DND-41 (cell line): ENCODE data around the gene GCHFR.

Experiments used
- ATAC-seq: fragments of 200-7000 bp; cut with Tn5 transposase; 3 replicates; pipeline ENCODE4 v1.9.1; 2021; ENCODE audit warnings: low read depth; ENCODE audit not compliant: insufficient read depth
- DNase-seq: peaks from one replicate; pipeline ENCODE4 v3.0.0-alpha.2; 2020
- H2AFZ ChIP-seq: 2 replicates; pipeline ENCODE4 v1.6.0; 2012; ENCODE audit warnings: low read depth, low read length
- H3K27ac ChIP-seq: 2 replicates; pipeline ENCODE4 v1.5.1; 2012; ENCODE audit warnings: low read length, inconsistent platforms
- H3K27me3 ChIP-seq: fragments of 200-600 bp; sonication (generic); 2 replicates; pipeline ENCODE4 v1.6.0; 2012; ENCODE audit warnings: low read length, mild to moderate bottlenecking, inconsistent platforms; ENCODE audit not compliant: insufficient read depth, poor library complexity
- H3K36me3 ChIP-seq: 2 replicates; pipeline ENCODE4 v1.5.1; 2012; ENCODE audit warnings: low read length, inconsistent platforms; ENCODE audit not compliant: insufficient read depth
- H3K4me1 ChIP-seq: 2 replicates; pipeline ENCODE4 v1.5.1; 2012; ENCODE audit warnings: mild to moderate bottlenecking, low read length; ENCODE audit not compliant: insufficient read depth
- H3K4me2 ChIP-seq: 2 replicates; pipeline ENCODE4 v1.6.0; 2012; ENCODE audit warnings: mild to moderate bottlenecking, moderate library complexity, low read length, inconsistent platforms; ENCODE audit not compliant: insufficient read depth
- H3K4me3 ChIP-seq, 2 experiments: fragments of 200-600 bp in 1 of 2; shearing (Covaris generic) in 1 of 2; 2 replicates each; pipeline ENCODE4 v1.5.1; 2012 to 2016; ENCODE audit warnings: inconsistent platforms in 2 of 2, low read length in 2 of 2, mild to moderate bottlenecking in 2 of 2, low read depth in 1 of 2, moderate library complexity in 1 of 2
- H3K79me2 ChIP-seq: 2 replicates; pipeline ENCODE4 v1.6.0; 2012; ENCODE audit warnings: low read length, inconsistent platforms; ENCODE audit not compliant: insufficient read depth
- H3K9ac ChIP-seq: 2 replicates; pipeline ENCODE4 v1.6.0; 2012; ENCODE audit warnings: low read depth, mild to moderate bottlenecking, inconsistent platforms, low read length, moderate library complexity
- H3K9me3 ChIP-seq: 2 replicates; pipeline ENCODE4 v1.5.1; 2012; ENCODE audit warnings: low read length, moderate library complexity, mild to moderate bottlenecking, inconsistent platforms; ENCODE audit not compliant: insufficient read depth, severe bottlenecking
- H4K20me1 ChIP-seq: 2 replicates; pipeline ENCODE4 v1.6.0; 2012; ENCODE audit warnings: low read length; ENCODE audit not compliant: insufficient read depth
- EZH2 ChIP-seq: IDR thresholded peaks from 3 replicates; pipeline ENCODE4 v1.6.1; 2012; ENCODE audit warnings: borderline replicate concordance, low read depth, mild to moderate bottlenecking, moderate library complexity, low read length, inconsistent platforms; ENCODE audit not compliant: severe bottlenecking
- TF ChIP-seq, protein P1 (sequence below): IDR thresholded peaks from 2 replicates; pipeline ENCODE4 v1.5.1; 2012; ENCODE audit warnings: borderline replicate concordance, low read length, moderate library complexity, mild to moderate bottlenecking; ENCODE audit not compliant: poor library complexity, severe bottlenecking; ENCODE audit errors: extremely low read depth

The GCHFR gene

DNA sequence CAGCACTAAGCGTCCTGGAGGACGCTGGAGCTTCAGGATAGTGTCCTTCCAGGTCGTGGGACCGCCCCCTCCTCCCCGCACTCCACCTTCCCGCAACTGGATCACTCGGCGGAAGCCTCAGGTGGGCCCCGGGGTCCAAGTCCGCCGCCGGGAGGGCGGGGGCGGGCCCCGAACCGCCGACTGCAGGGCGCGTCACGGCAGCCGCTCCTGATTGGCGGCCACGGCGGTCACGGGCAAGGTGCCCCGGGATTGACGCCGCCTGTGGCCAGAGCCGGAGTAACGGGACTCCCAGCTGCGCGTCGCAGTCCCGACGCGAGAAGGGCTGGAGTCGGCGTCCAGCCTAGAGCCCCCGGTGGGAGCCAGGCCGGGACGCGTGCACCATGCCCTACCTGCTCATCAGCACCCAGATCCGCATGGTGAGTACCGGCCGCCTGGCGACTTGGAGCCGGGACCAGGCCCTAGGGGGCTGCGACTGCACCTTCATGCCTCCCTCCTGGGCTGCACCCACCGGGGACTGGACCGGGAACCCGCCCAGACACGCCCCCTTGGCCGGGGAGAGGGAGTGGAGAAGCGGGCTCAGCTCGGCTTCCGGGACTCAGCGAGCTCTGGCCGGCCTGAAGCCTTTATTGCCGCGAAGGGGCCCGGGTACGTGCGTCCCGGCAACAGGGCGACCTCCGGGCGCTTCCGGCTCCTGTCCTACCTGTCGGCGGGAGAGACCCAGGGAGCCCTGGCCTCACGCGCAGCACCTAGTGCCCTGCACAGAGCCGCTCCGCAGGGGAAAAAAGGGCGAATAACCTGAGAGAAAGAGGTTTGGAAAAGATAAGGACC, at the start of gene GCHFR:
Gene GCHFR, plus strand, starts transcription at position 268 of the 828 bp plus-strand sequence. Its CDS starts 113 bp downstream, at position 381.
- H3K79me2 ChIP-seq, result no peaks in the 10 kb centered on the region
- H2AFZ ChIP-seq, result no peak within 1 kb of the TSS
- H4K20me1 ChIP-seq, result no peaks in the 10 kb centered on the region
- no peak within 1 kb of the TSS; the same call in 1 of the 2 replicates for H3K9ac ChIP-seq
- H3K4me1 ChIP-seq, result peaks cover 13% of the 10 kb centered on the region
- H3K4me2 ChIP-seq, result no peak within 1 kb of the TSS
- no peak for ATAC-seq
- H3K9me3 ChIP-seq, result no peaks in the 10 kb centered on the region
- peaks cover 19% of the 10 kb centered on the region for H3K36me3 ChIP-seq
- DNase-seq, result no peak
- no peak within 1 kb of the TSS for H3K4me3 ChIP-seq
- no peaks in the 10 kb centered on the region for H3K27me3 ChIP-seq
- TF ChIP-seq, protein P1, sequence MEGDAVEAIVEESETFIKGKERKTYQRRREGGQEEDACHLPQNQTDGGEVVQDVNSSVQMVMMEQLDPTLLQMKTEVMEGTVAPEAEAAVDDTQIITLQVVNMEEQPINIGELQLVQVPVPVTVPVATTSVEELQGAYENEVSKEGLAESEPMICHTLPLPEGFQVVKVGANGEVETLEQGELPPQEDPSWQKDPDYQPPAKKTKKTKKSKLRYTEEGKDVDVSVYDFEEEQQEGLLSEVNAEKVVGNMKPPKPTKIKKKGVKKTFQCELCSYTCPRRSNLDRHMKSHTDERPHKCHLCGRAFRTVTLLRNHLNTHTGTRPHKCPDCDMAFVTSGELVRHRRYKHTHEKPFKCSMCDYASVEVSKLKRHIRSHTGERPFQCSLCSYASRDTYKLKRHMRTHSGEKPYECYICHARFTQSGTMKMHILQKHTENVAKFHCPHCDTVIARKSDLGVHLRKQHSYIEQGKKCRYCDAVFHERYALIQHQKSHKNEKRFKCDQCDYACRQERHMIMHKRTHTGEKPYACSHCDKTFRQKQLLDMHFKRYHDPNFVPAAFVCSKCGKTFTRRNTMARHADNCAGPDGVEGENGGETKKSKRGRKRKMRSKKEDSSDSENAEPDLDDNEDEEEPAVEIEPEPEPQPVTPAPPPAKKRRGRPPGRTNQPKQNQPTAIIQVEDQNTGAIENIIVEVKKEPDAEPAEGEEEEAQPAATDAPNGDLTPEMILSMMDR, result no peak
- no peak for TF ChIP-seq EZH2
- H3K27ac ChIP-seq, result no peak within 1 kb of the TSS

DNA sequence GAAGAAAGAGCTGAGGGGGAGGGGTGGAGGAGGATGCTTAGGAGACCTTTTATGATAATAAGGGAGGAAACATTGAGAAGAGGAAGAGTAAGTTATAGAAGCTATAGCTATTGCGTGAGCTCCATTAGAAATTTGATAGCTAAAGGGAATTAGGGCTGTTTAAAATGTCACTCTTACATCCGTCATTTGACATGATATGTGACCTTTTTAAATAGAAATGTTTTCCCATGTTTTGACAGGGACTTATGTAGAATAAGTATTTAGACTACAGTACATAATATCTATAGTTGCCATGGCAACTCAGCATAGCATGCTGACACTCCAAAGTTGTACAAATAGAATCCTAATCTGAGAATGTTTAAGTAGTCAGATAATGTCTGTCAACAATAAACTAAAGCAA, 49.7 kb upstream of the GCHFR start:
- H3K4me3 ChIP-seq, result no peak overlapping the region

DNA sequence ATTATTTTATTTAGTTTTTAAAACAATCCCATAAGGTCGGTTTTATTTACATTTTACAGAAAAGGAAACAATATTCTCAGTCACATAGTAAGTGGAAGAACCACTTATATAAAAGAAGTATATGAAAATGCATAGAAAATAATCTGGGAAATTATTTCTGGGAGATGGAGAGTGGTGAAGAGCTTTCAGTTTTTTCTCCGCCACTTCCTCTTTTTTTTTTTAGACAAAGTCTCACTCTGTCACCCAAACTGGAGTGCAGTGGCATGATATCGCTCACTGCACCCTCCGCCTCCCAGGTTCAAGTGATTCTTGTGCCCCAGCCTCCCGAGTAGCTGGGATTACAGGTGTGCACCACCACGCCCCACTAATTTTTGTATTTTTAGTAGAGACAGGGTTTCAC, 47.7 kb upstream of the GCHFR start:
- Histone ChIP-seq H3K9me3 (no peaks in the 10 kb centered on the region), H3K4me1 (no peaks in the 10 kb centered on the region), H3K9ac (no peak overlapping the region), H3K27ac (no peak overlapping the region), H3K79me2 (peaks cover 21% of the 10 kb centered on the region), H3K4me3 (no peak overlapping the region), H3K27me3 (no peaks in the 10 kb centered on the region), H4K20me1 (peaks cover 5% of the 10 kb centered on the region; the same call in 1 of the 2 replicates), H3K36me3 (peaks cover 78% of the 10 kb centered on the region), H3K4me2 (no peak overlapping the region), H2AFZ (no peak overlapping the region)
- ATAC-seq (no peak), DNase-seq (no peak)
- TF ChIP-seq, protein P1, result no peak
- no peak for TF ChIP-seq EZH2

More for the DNA sequence above, 49.7 kb upstream of the GCHFR start:
- peaks cover 75% of the 10 kb centered on the region for H3K36me3 ChIP-seq
- H3K27ac ChIP-seq, result no peak overlapping the region
- TF ChIP-seq, protein P1, result no peak
- no peak for TF ChIP-seq EZH2
- no peak for DNase-seq
- H3K4me2 ChIP-seq, result no peak overlapping the region
- H3K27me3 ChIP-seq, result no peaks in the 10 kb centered on the region
- H3K79me2 ChIP-seq, result peaks cover 21% of the 10 kb centered on the region
- H3K4me1 ChIP-seq, result no peaks in the 10 kb centered on the region
- H3K9ac ChIP-seq, result no peak overlapping the region
- H4K20me1 ChIP-seq, result peaks cover 5% of the 10 kb centered on the region; the same call in 1 of the 2 replicates
- no peak for ATAC-seq
- no peak overlapping the region for H2AFZ ChIP-seq
- no peaks in the 10 kb centered on the region for H3K9me3 ChIP-seq

DNA sequence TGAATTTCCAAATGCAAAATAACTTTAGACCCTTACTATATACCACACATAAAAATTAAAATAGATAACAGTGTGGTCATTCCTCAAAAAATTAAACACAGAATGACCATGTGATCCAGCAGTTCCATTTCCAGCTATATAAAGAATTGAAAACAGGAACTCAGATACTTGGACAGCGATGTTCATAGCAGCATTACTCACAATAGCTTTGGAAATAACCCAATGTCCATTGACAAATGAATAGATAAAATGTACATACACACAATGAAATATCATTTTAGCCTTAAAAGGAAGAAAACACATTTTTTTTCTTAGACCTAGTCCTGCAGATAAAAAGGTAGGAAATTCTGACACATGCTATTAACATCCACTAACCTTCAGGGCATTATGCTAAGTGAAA, 42.2 kb upstream of the GCHFR start:
- no peak overlapping the region for H3K4me3 ChIP-seq
- H3K36me3 ChIP-seq, result peaks cover 74% of the 10 kb centered on the region
- H2AFZ ChIP-seq, result no peak overlapping the region
- H3K9ac ChIP-seq, result no peak overlapping the region
- no peak overlapping the region for H3K27ac ChIP-seq
- no peak for DNase-seq
- no peaks in the 10 kb centered on the region for H4K20me1 ChIP-seq
- no peak overlapping the region for H3K4me2 ChIP-seq
- 0 out of 2 replicates have a peak, but pooled peaks cover 12% of the 10 kb centered on the region for H3K79me2 ChIP-seq
- H3K9me3 ChIP-seq, result no peaks in the 10 kb centered on the region
- TF ChIP-seq EZH2, result no peak
- TF ChIP-seq, protein P1, result no peak
- no peaks in the 10 kb centered on the region for H3K27me3 ChIP-seq
- no peaks in the 10 kb centered on the region for H3K4me1 ChIP-seq
- no peak for ATAC-seq
